ENCODE measurements around the gene ACTN1. TPM values are rescaled to one million over a fixed set of nuclear protein-coding genes. Genes with fewer than 3 reads are reported as not detected.
A peak's percentile ranks its signal among the peaks of the same experiment; 100 is the strongest.

ACTN1 gene
- total and polyA plus RNA-seq, 8 donors = 24.4 to 133 (median 49.0) TPM

GRCh38 chr14:68863610-68864360, 115.3 kb downstream of the ACTN1 start:
- WGBS, 2 donors = 72 to 73% methylated on average over 13 of the region's 13 CpGs
- no peaks in the 10 kb centered on the region for H3K27me3 ChIP-seq
- no peaks in the 10 kb centered on the region for H3K9me3 ChIP-seq
- DNase-seq (no peak), FAIRE-seq (no peak), ATAC-seq (peak in 1 of 4 donors; percentile 43)
- H3K27ac ChIP-seq = no peak overlapping the region
- no peak overlapping the region for H3K4me3 ChIP-seq
- H3K4me1 ChIP-seq = no peaks in the 10 kb centered on the region
- intact Hi-C loops (cut with DNase I) = loop anchor here in 1 of 3 donors (10.0 kb wide), 1 partner anchor 231 kb away; no protein-coding TSS in a partner anchor
- TF ChIP-seq CTCF (IDR thresholded peaks at IDR 0.05) = no peak
- H3K36me3 ChIP-seq = no peaks in the 10 kb centered on the region

GRCh38 chr14:68862954-68863594, 116.0 kb downstream of the ACTN1 start:
- no peak overlapping the region for H3K4me3 ChIP-seq
- no peaks in the 10 kb centered on the region for H3K27me3 ChIP-seq
- ATAC-seq = peak; percentile 84 to 97 (median 93)
- H3K27ac ChIP-seq = no peak overlapping the region
- peak; percentile 37 to 69 (median 56) for TF ChIP-seq CTCF (IDR thresholded peaks at IDR 0.05)
- intact Hi-C loops (cut with DNase I) = loop anchor here in 1 of 3 donors (10.0 kb wide), 1 partner anchor 232 kb away; no protein-coding TSS in a partner anchor
- peak in 5 of 6 donors; percentile 59 to 83 (median 71) for DNase-seq
- H3K4me1 ChIP-seq = no peaks in the 10 kb centered on the region
- no peaks in the 10 kb centered on the region for H3K9me3 ChIP-seq
- no peaks in the 10 kb centered on the region for H3K36me3 ChIP-seq
- FAIRE-seq = peak; percentile 26
- WGBS, 2 donors = 0 to 6% methylated on average over 2 of the region's 2 CpGs

GRCh38 chr14:68860771-68861170, 118.3 kb downstream of the ACTN1 start:
- TF ChIP-seq CTCF (IDR thresholded peaks at IDR 0.05) = no peak
- FAIRE-seq (no peak), ATAC-seq (no peak), DNase-seq (no peak)
- WGBS, 2 donors = 78 to 87% methylated on average over 5 of the region's 5 CpGs
- H3K4me3 ChIP-seq = no peak overlapping the region
- no peaks in the 10 kb centered on the region for H3K9me3 ChIP-seq
- intact Hi-C loops (cut with DNase I) = loop anchor here in 1 of 3 donors (10.0 kb wide), 1 partner anchor 234 kb away; no protein-coding TSS in a partner anchor
- H3K4me1 ChIP-seq = no peaks in the 10 kb centered on the region
- H3K36me3 ChIP-seq = no peaks in the 10 kb centered on the region
- no peaks in the 10 kb centered on the region for H3K27me3 ChIP-seq
- H3K27ac ChIP-seq = no peak overlapping the region

GRCh38 chr14:68857516-68858070, 121.5 kb downstream of the ACTN1 start:
- intact Hi-C loops (cut with DNase I) = no loop called here
- Histone ChIP-seq H3K27ac (no peak overlapping the region), H3K36me3 (no peaks in the 10 kb centered on the region), H3K9me3 (no peaks in the 10 kb centered on the region), H3K27me3 (no peaks in the 10 kb centered on the region), H3K4me1 (no peaks in the 10 kb centered on the region), H3K4me3 (no peak overlapping the region)
- no peak for ATAC-seq
- WGBS, 2 donors = 73 to 76% methylated on average over 5 of the region's 5 CpGs
- FAIRE-seq = no peak
- no peak for TF ChIP-seq CTCF (IDR thresholded peaks at IDR 0.05)
- no peak for DNase-seq

Data from pancreas (tissue), 10 donors.